ENCODE data around the gene ZC3H12A. TPM values are rescaled to one million over a fixed set of nuclear protein-coding genes. Genes with fewer than 3 reads are reported as not detected.

The ZC3H12A gene
- total and polyA plus RNA-seq, 10 of the 15 experiments (the other 5 are each of a cell fraction or from before 2014, with no cell fraction given) = 0.35 to 30.2 (median 13.8) TPM

DNA sequence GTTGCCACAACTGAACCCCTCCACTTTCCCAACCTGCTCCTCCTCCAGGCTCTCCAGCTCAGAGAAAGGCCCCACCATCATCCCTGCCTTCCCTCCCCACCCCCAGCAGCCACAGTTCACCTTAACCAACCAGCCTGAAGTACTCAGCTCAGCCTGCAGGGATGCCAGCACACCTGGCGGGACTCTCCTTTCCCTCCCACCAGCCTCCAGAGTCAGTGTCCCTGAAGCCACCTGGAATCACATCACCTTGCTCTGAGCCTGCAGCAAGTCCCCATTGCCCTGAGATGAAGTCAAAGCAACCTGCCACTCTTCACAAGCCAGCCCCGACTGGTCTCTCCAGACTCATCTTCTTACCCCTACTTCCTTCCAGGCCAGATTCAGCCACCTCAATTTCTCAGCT, 26.2 kb upstream of the ZC3H12A start:
- Histone ChIP-seq H3K27ac (ENCODE audit: control insufficient read depth, insufficient read depth) (no peak overlapping the region), H3K9me3 (replicated peaks; ENCODE audit: control insufficient read depth, insufficient read depth, low read length) (no peaks in the 10 kb centered on the region), H3K4me2 (ENCODE audit: control insufficient read depth, insufficient read depth) (no peak overlapping the region), H4K20me1 (ENCODE audit: control insufficient read depth, insufficient read depth) (no peaks in the 10 kb centered on the region), H3K36me3 (ENCODE audit: control insufficient read depth in 2 of 2, insufficient read depth in 2 of 2, low read length in 1 of 2) (no peaks in the 10 kb centered on the region), H2AFZ (ENCODE audit: control insufficient read depth, low read depth, low read length) (no peak overlapping the region), H3K4me1 (ENCODE audit: control insufficient read depth, insufficient read depth, low read length) (no peaks in the 10 kb centered on the region), H3K79me2 (ENCODE audit: control insufficient read depth, insufficient read depth, low read length) (no peaks in the 10 kb centered on the region), H3K27me3 (replicated peaks in 1 of 2; ENCODE audit: control insufficient read depth in 2 of 2, insufficient read depth in 2 of 2, low read length in 1 of 2) (no peaks in the 10 kb centered on the region), H3K4me3 (no peak overlapping the region), H3K9ac (ENCODE audit: control insufficient read depth, insufficient read depth, low read length) (no peak overlapping the region)
- CTCF ChIA-PET = no interaction called here
- no TSS peak for BruUV-seq (replicated peaks)
- intact Hi-C loops (cut with micrococcal nuclease; ENCODE audit: unreplicated experiment) = no loop called here
- SMC1A ChIA-PET (ENCODE audit: uncharacterized antibody, unreplicated experiment) = interaction anchor here (3.6 kb wide), 1 partner anchor 39 kb away, joined by 26 read pairs; no protein-coding TSS in a partner anchor
- DNase-seq (ENCODE audit: low read depth, low spot score) = no peak
- FAIRE-seq = no peak
- RAD21 ChIA-PET (ENCODE audit: unreplicated experiment) = interaction anchor here (15.1 kb wide), 1 partner anchor 40 kb away, joined by 166 read pairs; no protein-coding TSS in a partner anchor
- 43% methylated on average over 2 of the region's 2 CpGs for WGBS (ENCODE audit: insufficient coverage, insufficient replicate concordance, low lambda C conversion rate, missing lambda C conversion rate)
- in situ Hi-C loops (cut with MboI) = no loop called here
- no peak; the same call in 2 of the 3 replicates for ATAC-seq
- TF ChIP-seq, protein P1, sequence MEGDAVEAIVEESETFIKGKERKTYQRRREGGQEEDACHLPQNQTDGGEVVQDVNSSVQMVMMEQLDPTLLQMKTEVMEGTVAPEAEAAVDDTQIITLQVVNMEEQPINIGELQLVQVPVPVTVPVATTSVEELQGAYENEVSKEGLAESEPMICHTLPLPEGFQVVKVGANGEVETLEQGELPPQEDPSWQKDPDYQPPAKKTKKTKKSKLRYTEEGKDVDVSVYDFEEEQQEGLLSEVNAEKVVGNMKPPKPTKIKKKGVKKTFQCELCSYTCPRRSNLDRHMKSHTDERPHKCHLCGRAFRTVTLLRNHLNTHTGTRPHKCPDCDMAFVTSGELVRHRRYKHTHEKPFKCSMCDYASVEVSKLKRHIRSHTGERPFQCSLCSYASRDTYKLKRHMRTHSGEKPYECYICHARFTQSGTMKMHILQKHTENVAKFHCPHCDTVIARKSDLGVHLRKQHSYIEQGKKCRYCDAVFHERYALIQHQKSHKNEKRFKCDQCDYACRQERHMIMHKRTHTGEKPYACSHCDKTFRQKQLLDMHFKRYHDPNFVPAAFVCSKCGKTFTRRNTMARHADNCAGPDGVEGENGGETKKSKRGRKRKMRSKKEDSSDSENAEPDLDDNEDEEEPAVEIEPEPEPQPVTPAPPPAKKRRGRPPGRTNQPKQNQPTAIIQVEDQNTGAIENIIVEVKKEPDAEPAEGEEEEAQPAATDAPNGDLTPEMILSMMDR (IDR thresholded peaks at IDR 0.05 in 2 of 3, conservative IDR thresholded peaks at IDR 0.05 in 1 of 3; ENCODE audit: control insufficient read depth in 2 of 3, extremely low read depth in 1 of 3, insufficient read depth in 1 of 3, low read depth in 3 of 3, low read length in 3 of 3) = 0 out of 6 replicates have a peak, but pooled peaks of 1 of the 3 experiments have one; percentile 4
- TF ChIP-seq POLR2AphosphoS5 (IDR thresholded peaks at IDR 0.05; ENCODE audit: low read length) = no peak
- POLR2A ChIA-PET = no interaction called here

DNA sequence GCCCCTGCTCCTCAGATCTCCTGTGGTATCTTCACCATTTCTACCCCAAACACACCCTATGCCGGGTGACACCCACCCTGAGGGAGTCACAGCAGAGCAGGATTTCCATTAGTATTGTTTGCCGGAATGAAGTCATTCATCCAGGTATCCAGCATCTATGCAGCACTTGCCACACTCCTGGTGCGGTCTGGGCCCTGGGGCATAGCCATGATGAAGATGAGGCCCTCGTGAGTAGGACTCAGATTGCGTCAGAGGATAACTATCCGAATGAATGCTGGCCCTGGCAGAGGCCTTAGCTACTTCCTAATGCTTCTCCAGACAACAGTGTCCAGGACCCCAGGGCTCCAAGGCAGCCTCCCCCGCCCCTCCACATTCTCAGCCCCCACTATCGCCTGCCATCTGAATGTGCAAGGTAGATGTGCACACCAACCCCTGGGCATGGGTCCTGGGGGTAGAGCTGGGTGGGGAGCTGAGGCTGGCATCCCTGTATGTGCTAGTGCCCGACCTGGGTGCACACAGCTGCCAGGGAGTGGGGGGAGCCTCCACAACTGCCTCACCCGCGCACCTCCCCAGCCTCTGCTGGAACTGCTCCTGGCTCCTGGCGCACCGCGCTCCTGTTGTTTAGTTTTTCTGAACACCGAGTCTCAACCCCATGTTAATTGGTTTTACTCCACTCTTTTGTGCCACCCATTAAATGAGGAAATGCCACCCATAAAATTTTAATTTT, 25.5 kb upstream of the ZC3H12A start:
- Histone ChIP-seq H3K4me3 (no peak overlapping the region), H3K9ac (ENCODE audit: control insufficient read depth, insufficient read depth, low read length) (no peak overlapping the region), H3K79me2 (ENCODE audit: control insufficient read depth, insufficient read depth, low read length) (no peaks in the 10 kb centered on the region), H3K4me1 (ENCODE audit: control insufficient read depth, insufficient read depth, low read length) (no peaks in the 10 kb centered on the region), H4K20me1 (ENCODE audit: control insufficient read depth, insufficient read depth) (no peaks in the 10 kb centered on the region), H3K4me2 (ENCODE audit: control insufficient read depth, insufficient read depth) (no peak overlapping the region), H2AFZ (ENCODE audit: control insufficient read depth, low read depth, low read length) (no peak overlapping the region), H3K27ac (ENCODE audit: control insufficient read depth, insufficient read depth) (no peak overlapping the region), H3K36me3 (ENCODE audit: control insufficient read depth in 2 of 2, insufficient read depth in 2 of 2, low read length in 1 of 2) (no peaks in the 10 kb centered on the region), H3K9me3 (replicated peaks; ENCODE audit: control insufficient read depth, insufficient read depth, low read length) (no peaks in the 10 kb centered on the region), H3K27me3 (replicated peaks in 1 of 2; ENCODE audit: control insufficient read depth in 2 of 2, insufficient read depth in 2 of 2, low read length in 1 of 2) (no peaks in the 10 kb centered on the region)
- intact Hi-C loops (cut with micrococcal nuclease; ENCODE audit: unreplicated experiment) (no loop called here), in situ Hi-C loops (cut with MboI) (no loop called here)
- ChIA-PET SMC1A (ENCODE audit: uncharacterized antibody, unreplicated experiment) (interaction anchor here (1.2 to 3.6 kb wide), 2 partner anchors 15 to 38 kb away, joined by 3 to 26 read pairs; no protein-coding TSS in a partner anchor), RAD21 (ENCODE audit: unreplicated experiment) (interaction anchor here (1.4 to 15.1 kb wide), 2 partner anchors 39 to 233 kb away, joined by 3 to 166 read pairs; no protein-coding TSS in a partner anchor), POLR2A (no interaction called here), CTCF (interaction anchor here (0.6 to 3.0 kb wide), 3 partner anchors 38 to 1089 kb away, joined by 3 to 32 read pairs (median 5); no protein-coding TSS in a partner anchor)
- no peak for FAIRE-seq
- DNase-seq (ENCODE audit: low read depth, low spot score) = no peak
- no peak for TF ChIP-seq TARDBP (IDR thresholded peaks at IDR 0.05; ENCODE audit: borderline replicate concordance)
- TF ChIP-seq, protein P2, sequence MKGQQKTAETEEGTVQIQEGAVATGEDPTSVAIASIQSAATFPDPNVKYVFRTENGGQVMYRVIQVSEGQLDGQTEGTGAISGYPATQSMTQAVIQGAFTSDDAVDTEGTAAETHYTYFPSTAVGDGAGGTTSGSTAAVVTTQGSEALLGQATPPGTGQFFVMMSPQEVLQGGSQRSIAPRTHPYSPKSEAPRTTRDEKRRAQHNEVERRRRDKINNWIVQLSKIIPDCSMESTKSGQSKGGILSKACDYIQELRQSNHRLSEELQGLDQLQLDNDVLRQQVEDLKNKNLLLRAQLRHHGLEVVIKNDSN (IDR thresholded peaks at IDR 0.05; ENCODE audit: borderline replicate concordance, extremely low read length, insufficient read depth, low read depth, low read length) = no peak
- TF ChIP-seq, protein P3, sequence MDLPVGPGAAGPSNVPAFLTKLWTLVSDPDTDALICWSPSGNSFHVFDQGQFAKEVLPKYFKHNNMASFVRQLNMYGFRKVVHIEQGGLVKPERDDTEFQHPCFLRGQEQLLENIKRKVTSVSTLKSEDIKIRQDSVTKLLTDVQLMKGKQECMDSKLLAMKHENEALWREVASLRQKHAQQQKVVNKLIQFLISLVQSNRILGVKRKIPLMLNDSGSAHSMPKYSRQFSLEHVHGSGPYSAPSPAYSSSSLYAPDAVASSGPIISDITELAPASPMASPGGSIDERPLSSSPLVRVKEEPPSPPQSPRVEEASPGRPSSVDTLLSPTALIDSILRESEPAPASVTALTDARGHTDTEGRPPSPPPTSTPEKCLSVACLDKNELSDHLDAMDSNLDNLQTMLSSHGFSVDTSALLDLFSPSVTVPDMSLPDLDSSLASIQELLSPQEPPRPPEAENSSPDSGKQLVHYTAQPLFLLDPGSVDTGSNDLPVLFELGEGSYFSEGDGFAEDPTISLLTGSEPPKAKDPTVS (IDR thresholded peaks at IDR 0.05; ENCODE audit: low read depth, low read length) = no peak
- TF ChIP-seq FOS (IDR thresholded peaks at IDR 0.05; ENCODE audit: borderline replicate concordance, extremely low read depth, insufficient read length) = no peak
- TF ChIP-seq ZNF384 (IDR thresholded peaks at IDR 0.05; ENCODE audit: borderline replicate concordance, low read depth, low read length) = no peak
- no peak for TF ChIP-seq PML (IDR thresholded peaks at IDR 0.05; ENCODE audit: low read length)
- TF ChIP-seq, protein P4, sequence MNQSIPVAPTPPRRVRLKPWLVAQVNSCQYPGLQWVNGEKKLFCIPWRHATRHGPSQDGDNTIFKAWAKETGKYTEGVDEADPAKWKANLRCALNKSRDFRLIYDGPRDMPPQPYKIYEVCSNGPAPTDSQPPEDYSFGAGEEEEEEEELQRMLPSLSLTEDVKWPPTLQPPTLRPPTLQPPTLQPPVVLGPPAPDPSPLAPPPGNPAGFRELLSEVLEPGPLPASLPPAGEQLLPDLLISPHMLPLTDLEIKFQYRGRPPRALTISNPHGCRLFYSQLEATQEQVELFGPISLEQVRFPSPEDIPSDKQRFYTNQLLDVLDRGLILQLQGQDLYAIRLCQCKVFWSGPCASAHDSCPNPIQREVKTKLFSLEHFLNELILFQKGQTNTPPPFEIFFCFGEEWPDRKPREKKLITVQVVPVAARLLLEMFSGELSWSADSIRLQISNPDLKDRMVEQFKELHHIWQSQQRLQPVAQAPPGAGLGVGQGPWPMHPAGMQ (IDR thresholded peaks at IDR 0.05; ENCODE audit: borderline replicate concordance) = no peak
- 73% methylated on average over 15 of the region's 15 CpGs for whole genome bisulfite sequencing (ENCODE audit: insufficient coverage, insufficient replicate concordance, low lambda C conversion rate, missing lambda C conversion rate)
- BruUV-seq (replicated peaks) = no TSS peak
- no peak for ATAC-seq

All from GM12878 (cell line).